Measurements from ENCODE around the gene OPCML. TPM values are rescaled to one million over a fixed set of nuclear protein-coding genes. Genes with fewer than 3 reads are reported as not detected.

OPCML gene
- total RNA-seq, 1 experiment from 2014 or later: 0.94 TPM

DNA sequence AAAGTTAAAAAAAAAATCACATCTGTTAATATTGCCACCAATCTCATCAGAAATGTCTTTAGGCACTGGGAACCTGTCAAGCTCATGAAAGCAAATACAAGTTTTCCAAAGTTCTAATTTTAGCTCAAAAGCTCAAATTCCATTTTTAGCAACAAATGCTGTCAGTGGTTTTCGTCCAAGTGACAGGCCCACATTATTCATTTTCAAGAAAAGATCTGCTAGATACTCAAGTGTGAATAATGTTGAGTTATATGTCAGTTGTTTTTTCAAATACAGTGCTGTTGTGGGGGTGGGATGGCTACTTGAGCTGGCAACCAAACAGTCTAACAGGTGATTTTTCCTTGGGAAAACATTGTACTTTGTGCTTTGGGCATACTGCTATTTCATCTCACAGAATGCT lies 1072.6 kb downstream of the OPCML start:
- no peak overlapping the region for H3K9ac ChIP-seq (ENCODE audit: extremely low read depth, insufficient read length, low read length)
- H3K79me1 ChIP-seq (ENCODE audit: insufficient read depth, low read depth, low read length, poor library complexity, severe bottlenecking): no peaks in the 10 kb centered on the region
- H3K18ac ChIP-seq (ENCODE audit: insufficient read length, low read depth, low read length): no peak overlapping the region
- no peak overlapping the region for H3K27ac Mint-ChIP-seq
- H3K27ac ChIP-seq (ENCODE audit: insufficient read length, low read depth, low read length): no peak overlapping the region
- H3T11ph ChIP-seq (ENCODE audit: low read length): no peak overlapping the region
- H4K91ac ChIP-seq (ENCODE audit: insufficient read length, low read depth, low read length): no peak overlapping the region
- H2AK5ac ChIP-seq (ENCODE audit: insufficient read length, low read length): no peak overlapping the region
- peaks cover 13 to 16% of the 10 kb centered on the region in 2 experiments for H3K4me1 Mint-ChIP-seq
- H3K4me3 Mint-ChIP-seq: no peak overlapping the region
- no peak overlapping the region for H3K4ac ChIP-seq (ENCODE audit: low read depth, low read length)
- no peaks in the 10 kb centered on the region; a peak in 1 of 5 replicates for H3K9me3 Mint-ChIP-seq
- H3K27me3 Mint-ChIP-seq (ENCODE audit: low read depth): no peaks in the 10 kb centered on the region
- DNase-seq: no peak
- no peaks in the 10 kb centered on the region for H3K23me2 ChIP-seq (ENCODE audit: insufficient read length, low read depth, low read length, poor library complexity, severe bottlenecking)
- H4K20me1 ChIP-seq (ENCODE audit: control insufficient read depth, insufficient read depth, insufficient read length): no peaks in the 10 kb centered on the region
- no peak overlapping the region for H3K56ac ChIP-seq (ENCODE audit: insufficient read length, low read depth, low read length)
- no peak overlapping the region for H4K5ac ChIP-seq (ENCODE audit: insufficient read length, low read depth, low read length)
- H4K8ac ChIP-seq (replicated peaks; ENCODE audit: insufficient read length, low read depth, low read length): no peak overlapping the region
- no peak for TF ChIP-seq CTCF (conservative IDR thresholded peaks at IDR 0.05)
- no peaks in the 10 kb centered on the region for H3K9me3 ChIP-seq (ENCODE audit: control insufficient read depth, low read depth, low read length)
- H2BK15ac ChIP-seq (ENCODE audit: low read depth, low read length): no peak overlapping the region
- no peaks in the 10 kb centered on the region for H3K27me3 ChIP-seq (ENCODE audit: insufficient read depth, low read length)
- 0 out of 7 replicates have a peak, but pooled peaks cover 0 to 3% (median 0%) of the 10 kb centered on the region in 3 experiments for H3K36me3 Mint-ChIP-seq (ENCODE audit: insufficient read depth in 1 of 3, low read depth in 3 of 3)
- H2BK120ac ChIP-seq (ENCODE audit: low read depth, low read length, poor library complexity, severe bottlenecking): no peak overlapping the region
- H3K4me1 ChIP-seq (ENCODE audit: insufficient read depth, low read length): no peaks in the 10 kb centered on the region
- no peaks in the 10 kb centered on the region for H3K79me2 ChIP-seq (ENCODE audit: insufficient read depth, low read length)
- no peak overlapping the region for H3K14ac ChIP-seq (ENCODE audit: insufficient read depth, low read length)
- H3K23ac ChIP-seq (ENCODE audit: insufficient read length, low read depth, low read length): no peak overlapping the region
- H3K4me2 ChIP-seq (ENCODE audit: insufficient read depth, insufficient read length, low read length): no peak overlapping the region
- H2BK20ac ChIP-seq (ENCODE audit: low read depth, low read length, poor library complexity, severe bottlenecking): no peak overlapping the region
- H2AFZ ChIP-seq (ENCODE audit: low read length): no peak overlapping the region
- whole genome bisulfite sequencing (ENCODE audit: extremely low coverage, insufficient read length, low lambda C conversion rate): no CpG with 5 or more reads among the region's 1 CpG
- H2BK12ac ChIP-seq (ENCODE audit: insufficient read length, low read depth, low read length): no peak overlapping the region
- no peak overlapping the region for H2BK5ac ChIP-seq (ENCODE audit: insufficient read length, low read length)

Measured in H9 (cell line).